Stimulated activated CD8-positive, alpha-beta memory T cell treated with anti-CD3 and anti-CD28 coated beads, Interleukin-2, amount 100 ng/mL, for 48 hours (primary cell): ENCODE data around the gene FBL.
"Not testable (repeated sequence)": the region's sequence is repeated elsewhere in the genome, so short reads cannot be mapped to it uniquely, and the experiment has no call there.

Experiments used
- DNase-seq, 2 donors: peaks; one replicate each; pipeline ENCODE4 v3.0.0-alpha.2; 2020; ENCODE audit warnings: low read depth in 2 of 2

FBL gene

DNA sequence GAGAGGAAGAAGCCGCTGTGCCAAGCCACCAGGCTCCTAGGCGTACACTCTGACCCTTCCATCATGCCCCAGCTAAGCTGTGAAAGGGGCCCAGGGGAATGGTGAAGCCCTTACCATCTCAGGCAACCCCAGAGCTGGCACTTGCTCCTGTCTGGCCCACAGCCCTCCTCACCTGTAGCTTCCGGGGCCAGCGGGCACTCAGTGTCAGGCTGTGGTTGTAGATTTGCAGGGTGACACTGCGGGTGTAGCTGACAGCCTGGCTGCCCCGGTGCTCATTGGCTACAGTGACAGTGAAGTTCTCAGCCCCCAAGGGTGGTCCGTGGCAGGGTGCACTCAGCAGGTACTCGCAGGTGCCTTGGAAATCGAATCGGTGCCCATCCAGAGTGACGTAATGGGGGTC, 30.3 kb upstream of the FBL start:
- DNase-seq, result not testable (repeated sequence)

DNA sequence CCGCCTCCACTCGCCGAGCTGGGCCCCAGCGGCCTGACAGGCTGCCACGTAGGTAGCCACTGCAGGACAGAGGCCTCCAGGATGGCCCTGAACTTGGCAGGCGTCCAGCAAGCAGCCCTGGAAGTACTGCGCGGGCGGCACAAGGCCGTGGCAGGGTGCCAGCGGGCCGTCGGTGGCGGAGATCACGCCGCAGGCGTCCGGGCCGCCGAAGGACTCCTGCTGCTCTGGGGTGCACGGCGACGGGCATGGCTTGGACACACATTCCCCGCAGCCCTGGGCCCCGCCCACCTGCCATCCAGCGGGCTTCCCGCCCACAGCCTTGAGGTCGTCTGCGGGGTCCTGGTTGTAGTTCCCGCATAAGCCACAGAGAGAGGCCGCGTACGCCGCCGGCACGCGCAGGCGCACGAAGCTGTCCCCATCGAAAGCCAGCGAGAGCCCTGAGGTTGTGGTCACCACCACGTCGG, 29.3 kb upstream of the FBL start:
- DNase-seq, result not testable (repeated sequence)

DNA sequence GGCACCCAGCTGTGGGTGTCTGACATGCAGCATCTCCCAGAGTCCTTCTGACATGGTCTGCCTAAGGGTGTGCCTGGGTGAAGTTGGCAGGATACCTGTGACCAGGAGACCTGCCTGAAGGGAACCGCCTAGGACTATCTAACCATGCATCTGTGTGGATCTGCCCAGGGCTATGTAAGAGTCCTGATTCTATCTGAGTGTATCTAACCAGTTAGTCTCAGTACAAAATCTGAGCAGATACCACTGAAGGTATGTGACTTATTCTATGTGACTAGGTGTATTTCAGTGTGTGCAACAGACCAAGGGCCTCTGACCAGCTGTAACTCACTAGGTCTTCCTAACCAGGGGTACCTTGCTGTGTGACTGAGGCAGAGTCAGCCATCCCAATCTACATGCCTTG, 28.2 kb upstream of the FBL start:
- no peak for DNase-seq

DNA sequence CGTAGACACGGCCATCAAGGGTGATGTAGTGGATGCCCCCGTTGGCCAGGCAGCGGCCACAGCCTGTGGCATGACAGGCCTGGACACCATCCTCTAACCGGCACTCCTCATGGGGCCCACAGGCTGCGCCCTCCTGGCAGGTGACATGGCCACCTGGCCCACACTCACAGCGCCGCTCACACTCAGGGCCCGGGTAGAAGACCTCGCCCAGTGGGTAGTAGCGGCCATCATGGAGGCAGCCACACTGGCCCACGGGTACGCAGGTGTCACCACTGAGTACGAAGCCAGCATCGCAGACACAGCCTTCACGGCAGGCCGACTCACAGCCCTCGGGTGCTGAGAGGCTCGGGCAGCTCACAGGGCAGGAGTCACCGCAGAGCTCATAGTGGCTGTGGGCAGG, 27.2 kb upstream of the FBL start:
- no peak for DNase-seq

DNA sequence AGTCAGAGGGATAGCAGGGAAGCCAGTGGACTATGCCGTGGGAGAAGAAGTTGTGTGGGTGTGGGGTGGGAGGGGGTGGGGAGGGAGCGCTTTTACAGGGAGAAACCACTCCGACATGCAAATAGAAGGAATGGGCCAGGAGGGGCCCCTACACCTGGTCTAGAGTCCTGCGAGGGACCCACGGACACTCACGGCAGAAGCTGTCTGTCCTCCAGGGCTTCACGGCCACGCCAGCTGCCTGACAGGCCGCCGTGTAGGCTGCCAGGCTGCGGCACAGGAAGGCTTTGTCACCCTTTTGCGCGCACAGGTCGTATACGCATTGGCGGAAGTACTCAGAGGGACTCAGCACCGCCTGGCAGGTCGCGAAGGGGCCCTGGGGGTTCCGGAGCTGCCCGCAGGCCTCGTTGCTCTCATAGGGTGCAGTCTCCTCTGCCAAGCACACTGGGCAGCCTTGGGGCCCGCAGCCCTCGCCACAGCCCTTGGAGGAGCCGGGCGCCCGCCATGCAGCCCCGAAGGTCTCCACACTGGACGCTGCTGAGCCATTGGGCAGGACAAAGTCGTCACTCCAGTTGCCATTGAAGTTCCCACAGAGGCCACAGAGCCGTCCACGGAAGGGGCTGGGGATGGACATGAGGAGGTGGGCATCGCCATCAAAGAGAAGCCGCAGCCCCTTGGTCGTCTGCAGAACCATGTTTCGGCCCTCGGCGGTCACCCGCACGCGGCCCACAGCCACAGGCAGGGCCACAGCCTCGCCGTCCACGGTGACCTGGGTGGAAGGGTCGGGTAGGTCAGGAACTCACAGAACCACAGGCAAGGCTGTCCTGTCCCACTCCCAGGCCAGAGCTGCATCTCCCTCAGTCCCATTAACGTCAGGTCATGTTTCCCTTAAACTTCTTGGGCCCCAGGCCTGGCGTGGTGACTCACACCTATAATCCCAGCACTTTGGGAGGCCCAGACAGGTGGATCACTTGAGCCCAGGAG, 26.0 kb upstream of the FBL start:
- DNase-seq, result no peak

DNA sequence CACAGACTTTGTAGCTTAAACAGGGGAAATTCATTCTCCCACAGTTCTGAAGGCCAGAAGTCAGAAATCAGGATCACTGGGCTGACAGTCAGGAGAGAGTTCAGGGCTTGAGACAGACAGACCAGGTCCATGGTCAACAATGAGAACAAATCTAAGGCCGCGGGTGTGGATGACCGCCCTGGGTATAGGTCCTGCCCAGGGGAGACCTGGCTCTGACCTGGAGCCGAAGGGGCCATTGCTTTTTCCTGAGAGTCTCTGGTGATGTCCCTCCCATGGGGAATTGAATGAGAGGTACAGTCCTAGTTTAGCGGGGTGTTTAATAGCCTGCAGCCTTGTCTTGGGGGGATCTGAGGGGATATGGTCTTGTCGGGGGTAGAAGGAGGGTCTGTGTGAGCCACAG, 25.2 kb upstream of the FBL start:
- DNase-seq, result no peak

DNA sequence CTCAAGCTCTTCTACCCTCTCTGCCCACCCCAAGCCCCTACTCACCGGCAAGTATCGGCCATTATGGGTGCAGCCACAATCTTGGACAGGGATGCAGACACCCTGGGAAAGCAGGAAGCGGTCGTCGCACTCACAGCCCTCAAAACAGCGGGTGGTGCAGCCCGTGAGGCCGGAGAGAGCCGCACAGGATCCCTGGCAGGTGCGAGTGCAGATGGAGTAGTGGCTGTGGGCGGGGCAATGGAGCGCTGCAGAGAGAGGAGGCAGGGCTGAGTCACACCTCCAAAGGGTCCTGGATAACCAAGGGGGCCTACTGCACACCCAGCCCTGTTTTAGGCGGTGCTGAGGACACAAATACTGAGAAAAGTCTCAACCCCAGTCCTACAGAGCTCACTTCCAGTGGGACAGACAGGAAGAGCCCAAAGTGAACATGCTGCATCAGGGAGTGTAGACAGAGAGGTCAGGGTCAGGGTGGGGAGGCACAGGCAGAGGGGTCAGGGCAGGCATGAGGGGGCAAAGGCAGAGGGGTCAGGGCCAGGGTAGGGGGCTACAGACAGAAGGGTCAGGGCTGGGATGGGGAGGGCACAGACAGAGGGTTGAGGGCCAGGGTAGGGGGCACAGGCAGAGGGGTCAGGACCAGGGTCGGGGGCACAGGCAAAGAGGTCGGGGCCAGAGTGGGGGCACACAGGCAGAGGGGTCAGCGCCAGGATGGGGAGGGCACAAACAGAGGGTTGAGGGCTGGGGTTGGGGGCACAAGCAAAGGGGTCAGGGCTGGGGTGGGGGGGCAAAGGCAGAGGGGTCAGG, 24.2 kb upstream of the FBL start:
- DNase-seq, result no peak

DNA sequence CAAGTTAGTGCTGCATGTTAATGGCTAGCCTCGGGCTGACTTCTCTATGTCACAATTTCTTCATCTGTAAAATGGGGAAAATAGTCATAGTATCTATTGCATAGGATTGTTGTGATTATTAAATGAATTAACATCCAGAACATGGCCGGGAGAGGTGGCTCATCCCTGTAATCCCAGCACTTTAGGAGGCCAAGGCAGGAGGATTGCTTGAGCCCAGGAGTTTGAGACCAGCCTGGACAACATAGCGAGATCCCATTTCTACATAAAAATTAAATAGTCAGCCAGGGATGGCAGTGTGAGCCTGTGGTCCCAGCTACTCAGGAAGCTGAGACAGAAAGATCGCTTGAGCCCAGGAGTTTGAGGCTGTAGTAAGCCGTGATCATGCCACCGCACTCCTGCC, 21.8 kb upstream of the FBL start:
- no peak for DNase-seq

DNA sequence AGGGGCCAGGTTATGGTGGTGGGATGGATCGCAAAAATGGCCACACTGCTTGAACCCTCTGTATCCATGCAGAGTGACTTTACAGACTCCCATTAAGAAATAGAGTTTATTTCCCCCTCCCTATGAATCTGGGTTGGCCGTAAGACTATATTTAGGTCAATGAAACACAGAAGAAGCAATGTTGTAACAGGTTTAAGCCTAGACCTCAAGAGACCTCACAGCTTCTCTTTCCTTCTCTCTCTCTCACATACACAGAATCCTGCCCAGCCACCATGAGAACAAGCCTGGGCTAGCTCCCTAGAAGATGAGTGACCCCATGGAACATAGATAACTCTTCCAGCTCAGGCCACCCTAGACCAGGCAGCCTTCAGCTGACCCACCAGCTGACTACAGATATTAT, 21.0 kb upstream of the FBL start:
- DNase-seq, result no peak

DNA sequence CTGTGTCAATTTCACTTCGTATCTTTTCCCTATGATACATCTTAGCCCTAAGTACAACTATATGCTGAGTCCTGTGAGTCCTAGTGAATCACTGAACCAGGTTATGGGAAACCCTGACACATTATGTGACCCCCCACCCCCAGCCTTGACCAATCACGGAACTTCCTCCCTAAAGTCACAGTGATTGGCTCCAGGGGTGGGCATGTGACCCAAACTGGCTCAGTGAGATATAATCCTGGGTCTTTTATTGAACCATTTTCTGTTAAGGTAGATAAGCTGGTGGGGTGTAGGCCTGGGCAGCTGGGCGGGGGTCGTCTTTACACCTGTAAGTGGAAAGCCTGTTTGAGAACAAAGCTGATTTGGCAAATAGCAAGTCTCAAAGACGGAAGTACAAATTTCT, 19.8 kb upstream of the FBL start:
- no peak for DNase-seq

DNA sequence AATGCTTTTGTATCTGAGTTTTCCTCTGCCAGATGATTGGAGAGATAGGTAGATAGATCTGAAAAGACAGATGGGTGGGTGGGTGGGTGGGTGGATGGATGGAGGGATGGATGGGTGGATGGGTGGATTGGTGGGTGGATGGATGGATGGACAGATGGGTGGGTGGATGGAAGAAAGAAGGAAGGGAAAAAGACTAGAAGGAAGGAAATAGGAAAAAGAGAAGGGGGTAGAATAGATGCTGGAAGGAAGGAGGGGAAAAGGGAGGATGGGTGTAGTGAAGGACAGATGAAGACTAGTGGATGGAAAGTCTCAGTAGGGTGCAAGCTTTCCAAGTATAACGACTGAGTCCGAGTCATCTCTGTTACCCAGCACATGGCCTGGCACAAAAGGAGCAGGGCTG, 19.0 kb upstream of the FBL start:
- no peak for DNase-seq

DNA sequence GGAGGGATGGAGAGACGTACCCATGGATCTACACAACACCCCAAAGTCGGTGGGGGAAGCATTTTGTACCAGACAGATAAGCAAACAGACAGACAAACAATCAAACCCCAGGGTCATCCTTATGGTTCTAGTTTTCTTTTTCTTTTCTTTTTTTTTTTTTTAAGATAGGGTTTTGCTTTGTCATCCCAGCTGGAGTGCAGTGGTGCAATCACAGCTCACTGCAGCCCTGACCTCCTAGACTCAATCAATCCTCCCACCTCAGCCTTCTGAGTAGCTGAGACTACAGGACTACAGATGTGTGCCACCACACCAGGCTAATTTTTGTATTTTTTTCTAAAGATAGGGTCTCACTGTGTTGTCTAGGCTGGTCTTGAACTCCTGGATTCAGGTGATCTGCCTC, 17.9 kb upstream of the FBL start:
- no peak for DNase-seq

DNA sequence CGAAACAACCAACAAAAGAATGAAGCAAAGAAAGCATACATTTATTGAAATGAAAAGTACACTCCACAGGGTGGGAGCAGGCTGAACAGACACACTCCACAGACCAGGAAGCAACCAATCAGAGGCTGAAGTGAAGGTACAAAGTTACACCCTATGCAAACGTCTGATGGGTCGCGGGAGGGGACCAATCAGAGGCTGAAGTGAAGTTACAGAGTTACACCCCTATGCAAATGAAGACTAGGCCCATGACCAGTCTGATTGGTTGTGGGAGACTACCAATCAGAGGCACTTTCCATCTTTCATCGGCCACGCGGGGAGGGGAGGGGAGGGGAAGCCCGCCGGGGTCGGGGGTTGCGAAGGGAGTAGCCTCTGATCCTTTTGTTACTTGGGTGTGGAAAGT, 12.4 kb upstream of the FBL start:
- no peak for DNase-seq

DNA sequence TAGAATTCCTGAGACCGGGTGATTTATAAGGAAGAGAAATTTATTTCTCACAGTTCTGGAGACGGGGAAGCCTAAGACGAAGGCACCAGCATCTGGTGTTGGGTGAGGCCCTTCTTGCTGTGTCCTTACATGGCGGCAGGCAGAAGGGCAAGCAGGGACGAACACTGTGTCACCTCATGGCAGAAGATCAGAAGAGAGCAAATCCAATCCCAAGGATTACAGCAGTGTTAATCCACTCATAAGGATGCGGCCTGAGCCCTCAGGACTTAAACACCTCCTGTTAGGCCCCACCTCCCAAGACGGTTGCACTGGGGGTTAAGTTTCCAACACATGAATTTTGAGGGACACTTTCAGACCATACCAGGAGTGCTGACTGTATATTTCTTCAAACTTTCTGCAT, 6.7 kb upstream of the FBL start:
- DNase-seq, result no peak

DNA sequence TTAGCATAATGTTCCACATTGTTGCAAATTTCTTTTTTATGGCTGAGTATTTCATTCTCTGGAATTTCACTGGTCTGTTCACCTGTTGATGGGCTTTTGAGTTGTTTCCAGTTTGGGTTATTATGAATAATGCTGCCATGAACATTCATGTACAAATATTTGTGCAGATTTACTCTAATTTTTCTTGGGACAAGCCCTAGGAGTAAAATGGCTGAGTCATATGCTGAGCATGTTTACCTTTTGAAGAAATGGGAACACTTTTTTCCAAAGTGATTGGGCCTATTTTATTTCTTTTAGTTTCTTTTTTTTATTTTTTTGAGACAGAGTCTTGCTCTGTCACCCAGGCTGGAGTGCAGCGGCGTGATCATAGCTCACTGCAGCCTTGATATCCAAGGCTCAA, 4.7 kb upstream of the FBL start:
- DNase-seq, result no peak

DNA sequence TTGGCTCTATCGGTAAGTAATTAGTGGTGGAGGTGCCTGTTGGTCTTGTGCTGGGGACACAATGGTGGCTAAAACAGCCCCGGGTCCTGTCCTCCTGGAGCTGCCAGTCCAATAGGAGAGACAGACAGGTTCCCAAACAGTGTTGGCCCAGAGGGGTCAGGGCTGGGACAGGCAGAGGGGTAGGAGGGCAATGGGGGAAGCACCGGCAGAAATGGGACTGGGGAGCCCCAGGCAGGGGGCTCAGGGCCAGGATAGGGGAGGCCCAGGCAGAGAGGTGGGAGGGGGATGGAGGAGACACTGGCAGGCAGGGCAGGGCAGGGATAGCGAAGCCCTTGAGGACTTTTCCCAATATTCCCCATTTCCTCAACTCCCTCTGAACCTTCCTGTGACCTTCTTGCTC, 2.2 kb upstream of the FBL start:
- DNase-seq, result no peak

DNA sequence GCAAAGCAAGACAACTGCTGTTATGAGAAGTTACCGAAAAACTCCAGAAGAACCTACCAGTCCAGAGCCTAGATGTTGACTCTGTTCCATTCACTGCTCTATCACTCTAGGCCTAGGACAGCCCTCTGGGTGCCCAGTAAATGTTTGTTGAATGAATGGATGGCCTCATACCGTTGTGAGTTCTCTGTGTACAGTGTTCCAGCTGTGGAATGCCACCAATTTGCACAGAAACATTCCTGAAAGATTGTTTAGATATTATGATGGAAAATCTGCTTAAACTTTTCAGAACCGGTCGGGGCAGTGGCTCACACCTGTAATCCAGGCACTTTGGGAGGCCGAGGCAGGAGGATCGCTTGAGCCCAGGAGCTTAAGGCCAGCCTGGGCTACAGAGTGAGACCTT, 1.3 kb upstream of the FBL start:
- DNase-seq, result no peak

DNA sequence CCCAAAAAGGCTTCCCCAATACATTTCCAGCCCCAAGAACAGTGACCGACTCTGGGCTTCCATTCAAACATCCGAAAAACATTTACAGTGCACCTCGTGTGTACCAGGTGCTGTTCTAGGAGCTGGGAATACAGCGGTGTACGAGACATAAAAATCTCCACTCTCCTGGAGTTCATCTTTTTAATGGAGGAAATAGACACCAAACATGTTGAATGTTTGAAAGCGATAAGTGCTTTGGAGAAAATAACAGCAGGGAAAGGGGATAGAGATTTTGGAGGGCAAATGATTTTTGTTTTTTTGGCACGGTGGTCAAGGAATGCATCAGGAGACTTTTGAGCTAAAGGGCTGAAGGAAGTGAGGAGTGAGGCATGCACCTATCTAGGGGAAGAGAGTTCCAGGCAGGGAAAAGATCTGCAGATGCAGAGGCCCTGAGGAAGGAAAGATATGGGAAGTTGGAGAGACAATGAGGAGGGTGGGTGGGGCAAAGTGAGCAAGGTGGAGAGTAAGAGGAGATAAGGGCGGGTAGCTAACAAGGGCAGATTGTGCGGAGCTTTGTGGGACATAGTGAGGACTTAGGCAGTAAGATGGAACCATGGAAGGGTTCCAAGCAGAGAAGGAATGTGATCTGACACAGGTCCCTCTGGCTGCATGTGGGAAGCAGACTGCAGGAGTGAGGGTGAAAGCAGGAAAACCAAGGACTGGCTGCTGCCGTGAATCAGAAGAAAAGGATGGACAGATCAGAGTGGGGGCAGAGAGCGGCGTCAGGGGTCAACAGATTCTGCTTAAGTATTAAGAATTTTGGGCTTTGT, 703 bp upstream of the FBL start:
- no peak for DNase-seq

DNA sequence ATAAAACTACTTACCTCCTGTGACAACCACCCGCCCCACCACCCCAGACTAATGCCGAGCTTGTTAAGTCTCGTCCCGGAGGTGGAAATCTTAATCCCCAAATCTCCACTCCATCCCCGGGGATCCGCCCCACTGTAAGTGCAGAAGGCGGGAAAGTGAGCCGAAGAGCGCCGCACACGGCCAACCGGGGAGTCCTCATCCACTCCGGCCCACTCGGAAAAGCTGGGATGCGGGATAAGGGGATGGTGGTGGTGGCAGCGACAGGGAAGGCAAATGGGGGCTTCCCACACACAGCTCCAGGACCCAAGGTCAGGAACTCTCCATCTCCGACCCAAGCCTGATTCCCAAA, 621 bp downstream of the FBL start:
- no peak for DNase-seq

DNA sequence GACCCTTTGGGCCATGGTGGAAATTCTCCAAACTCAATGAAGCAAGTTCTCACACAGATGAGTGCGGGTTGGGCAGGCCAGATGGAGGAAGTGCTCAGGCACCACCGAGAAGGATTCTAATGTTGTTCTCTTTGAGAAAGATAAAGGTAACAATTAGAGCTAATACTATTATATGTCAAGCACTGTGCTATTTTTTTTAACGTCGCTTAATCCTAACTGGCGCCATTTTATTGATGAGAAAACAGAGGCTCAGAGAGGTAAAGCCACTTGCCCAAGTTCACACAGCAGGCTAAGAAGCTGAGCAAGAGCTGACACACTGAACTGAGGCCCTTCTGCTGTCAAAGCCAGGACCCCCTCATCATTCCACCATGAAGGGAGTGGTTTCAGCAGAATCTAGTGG, 1.0 kb downstream of the FBL start:
- no peak for DNase-seq

DNA sequence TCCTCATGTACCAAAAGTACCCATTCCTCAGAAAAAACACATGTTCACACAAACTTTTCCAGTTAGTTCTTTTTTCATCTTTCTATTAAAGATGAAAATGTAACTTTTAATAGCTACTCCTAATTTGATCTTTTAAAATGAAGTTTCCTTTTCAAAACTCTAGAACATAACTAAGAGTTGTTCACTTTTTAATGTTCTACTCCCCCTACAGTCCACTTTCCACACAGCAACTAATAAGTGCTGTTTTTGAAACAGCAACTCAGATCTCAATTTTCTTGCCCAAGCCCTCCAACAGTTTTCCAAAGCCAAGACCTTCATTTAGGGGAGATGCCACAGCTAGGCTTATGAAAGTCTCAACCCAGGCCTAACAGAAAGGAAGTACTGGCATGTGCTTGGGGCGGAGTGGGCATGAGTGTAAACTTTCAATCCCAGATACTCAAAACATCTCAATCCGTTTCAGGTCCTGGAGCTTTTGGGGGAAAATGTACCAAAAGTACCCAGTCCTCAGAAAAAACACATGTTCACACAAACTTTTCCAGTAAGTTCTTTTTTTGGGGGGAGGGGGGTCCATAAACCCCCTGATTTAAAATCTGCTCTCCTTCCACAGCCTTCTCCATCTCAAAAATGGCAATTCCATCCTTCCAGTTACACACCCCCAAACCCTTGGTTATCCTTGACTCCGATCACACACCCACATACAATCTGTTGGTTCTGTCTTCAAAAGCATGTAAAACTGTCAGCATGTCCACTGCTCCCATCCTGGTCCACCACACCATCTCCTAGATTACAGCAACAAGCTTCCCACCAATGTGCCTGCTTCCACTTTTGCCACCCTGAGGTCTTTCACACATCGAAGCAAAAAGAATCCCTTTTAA, 2.0 kb downstream of the FBL start:
- DNase-seq, result no peak
